Measurements from ENCODE around the gene SPTLC3.

SPTLC3 gene

GRCh38 chr20:12984863-12985262, 23.9 kb upstream of the SPTLC3 start:
- Histone ChIP-seq H3K36me3 (ENCODE audit: control insufficient read depth, insufficient read depth, low read length) (no peaks in the 10 kb centered on the region), H3K4me1 (ENCODE audit: control insufficient read depth, insufficient read depth, low read length) (no peaks in the 10 kb centered on the region), H3K27ac (ENCODE audit: low read length) (no peak overlapping the region), H3K9me3 (ENCODE audit: control insufficient read depth, insufficient read depth, low read length) (no peaks in the 10 kb centered on the region), H3K4me3 (ENCODE audit: low read length) (no peak overlapping the region), H3K27me3 (ENCODE audit: control insufficient read depth, insufficient read depth, low read length) (no peaks in the 10 kb centered on the region)
- no CpG with 5 or more reads among the region's 2 CpGs for WGBS (ENCODE audit: insufficient coverage, insufficient read length)
- DNase-seq (ENCODE audit: low read depth, low spot score): no peak

GRCh38 chr20:12987261-12987660, 21.5 kb upstream of the SPTLC3 start:
- no peak overlapping the region for H3K4me3 ChIP-seq (ENCODE audit: low read length)
- no peaks in the 10 kb centered on the region for H3K9me3 ChIP-seq (ENCODE audit: control insufficient read depth, insufficient read depth, low read length)
- DNase-seq (ENCODE audit: low read depth, low spot score): no peak
- H3K4me1 ChIP-seq (ENCODE audit: control insufficient read depth, insufficient read depth, low read length): no peaks in the 10 kb centered on the region
- no peaks in the 10 kb centered on the region for H3K36me3 ChIP-seq (ENCODE audit: control insufficient read depth, insufficient read depth, low read length)
- no peaks in the 10 kb centered on the region for H3K27me3 ChIP-seq (ENCODE audit: control insufficient read depth, insufficient read depth, low read length)
- no CpG with 5 or more reads among the region's 3 CpGs for WGBS (ENCODE audit: insufficient coverage, insufficient read length)
- no peak overlapping the region for H3K27ac ChIP-seq (ENCODE audit: low read length)

GRCh38 chr20:12989586-12990115, 19.1 kb upstream of the SPTLC3 start:
- Histone ChIP-seq H3K4me1 (ENCODE audit: control insufficient read depth, insufficient read depth, low read length) (no peaks in the 10 kb centered on the region), H3K9me3 (ENCODE audit: control insufficient read depth, insufficient read depth, low read length) (no peaks in the 10 kb centered on the region), H3K36me3 (ENCODE audit: control insufficient read depth, insufficient read depth, low read length) (no peaks in the 10 kb centered on the region), H3K27me3 (ENCODE audit: control insufficient read depth, insufficient read depth, low read length) (no peaks in the 10 kb centered on the region), H3K4me3 (ENCODE audit: low read length) (no peak overlapping the region), H3K27ac (ENCODE audit: low read length) (no peak overlapping the region)
- no peak for DNase-seq (ENCODE audit: low read depth, low spot score)
- WGBS (ENCODE audit: insufficient coverage, insufficient read length): no CpG with 5 or more reads among the region's 3 CpGs

- no peak for DNase-seq (ENCODE audit: low read depth, low spot score)
These were observed 11.6 kb upstream of the SPTLC3 start for GRCh38 chr20:12997128-12997655.

GRCh38 chr20:12998046-12998445, 10.7 kb upstream of the SPTLC3 start:
- WGBS (ENCODE audit: insufficient coverage, insufficient read length): no CpG with 5 or more reads among the region's 3 CpGs
- Histone ChIP-seq H3K4me1 (ENCODE audit: control insufficient read depth, insufficient read depth, low read length) (no peaks in the 10 kb centered on the region), H3K36me3 (ENCODE audit: control insufficient read depth, insufficient read depth, low read length) (no peaks in the 10 kb centered on the region), H3K27ac (ENCODE audit: low read length) (no peak overlapping the region), H3K27me3 (ENCODE audit: control insufficient read depth, insufficient read depth, low read length) (no peaks in the 10 kb centered on the region), H3K4me3 (ENCODE audit: low read length) (no peak overlapping the region), H3K9me3 (ENCODE audit: control insufficient read depth, insufficient read depth, low read length) (no peaks in the 10 kb centered on the region)
- no peak for DNase-seq (ENCODE audit: low read depth, low spot score)

More at GRCh38 chr20:12997128-12997655, 11.6 kb upstream of the SPTLC3 start:
- H3K9me3 ChIP-seq (ENCODE audit: control insufficient read depth, insufficient read depth, low read length): no peaks in the 10 kb centered on the region
- H3K4me1 ChIP-seq (ENCODE audit: control insufficient read depth, insufficient read depth, low read length): no peaks in the 10 kb centered on the region
- no peaks in the 10 kb centered on the region for H3K36me3 ChIP-seq (ENCODE audit: control insufficient read depth, insufficient read depth, low read length)
- H3K27ac ChIP-seq (ENCODE audit: low read length): no peak overlapping the region
- H3K27me3 ChIP-seq (ENCODE audit: control insufficient read depth, insufficient read depth, low read length): no peaks in the 10 kb centered on the region
- no CpG with 5 or more reads among the region's 2 CpGs for WGBS (ENCODE audit: insufficient coverage, insufficient read length)
- no peak overlapping the region for H3K4me3 ChIP-seq (ENCODE audit: low read length)

- no peak for DNase-seq (ENCODE audit: low read depth, low spot score)
- no peaks in the 10 kb centered on the region for H3K27me3 ChIP-seq (ENCODE audit: control insufficient read depth, insufficient read depth, low read length)
- no peaks in the 10 kb centered on the region for H3K9me3 ChIP-seq (ENCODE audit: control insufficient read depth, insufficient read depth, low read length)
- H3K27ac ChIP-seq (ENCODE audit: low read length): no peak overlapping the region
- no peaks in the 10 kb centered on the region for H3K4me1 ChIP-seq (ENCODE audit: control insufficient read depth, insufficient read depth, low read length)
- no peak overlapping the region for H3K4me3 ChIP-seq (ENCODE audit: low read length)
- WGBS (ENCODE audit: insufficient coverage, insufficient read length): 100% methylated on average over 1 of the region's 3 CpGs
- no peaks in the 10 kb centered on the region for H3K36me3 ChIP-seq (ENCODE audit: control insufficient read depth, insufficient read depth, low read length)
These were observed 9.6 kb upstream of the SPTLC3 start for GRCh38 chr20:12999201-12999600.

GRCh38 chr20:13002251-13002650, 6.5 kb upstream of the SPTLC3 start:
- H3K4me1 ChIP-seq (ENCODE audit: control insufficient read depth, insufficient read depth, low read length): no peaks in the 10 kb centered on the region
- no peak for DNase-seq (ENCODE audit: low read depth, low spot score)
- H3K27ac ChIP-seq (ENCODE audit: low read length): no peak overlapping the region
- H3K9me3 ChIP-seq (ENCODE audit: control insufficient read depth, insufficient read depth, low read length): no peaks in the 10 kb centered on the region
- no peak overlapping the region for H3K4me3 ChIP-seq (ENCODE audit: low read length)
- no peaks in the 10 kb centered on the region for H3K36me3 ChIP-seq (ENCODE audit: control insufficient read depth, insufficient read depth, low read length)
- WGBS (ENCODE audit: insufficient coverage, insufficient read length): no CpG with 5 or more reads among the region's 5 CpGs
- no peaks in the 10 kb centered on the region for H3K27me3 ChIP-seq (ENCODE audit: control insufficient read depth, insufficient read depth, low read length)

GRCh38 chr20:13006825-13007224, 1.9 kb upstream of the SPTLC3 start:
- H3K4me3 ChIP-seq (ENCODE audit: low read length): no peak overlapping the region
- no CpG with 5 or more reads among the region's 3 CpGs for WGBS (ENCODE audit: insufficient coverage, insufficient read length)

GRCh38 chr20:13007596-13007995, 1.2 kb upstream of the SPTLC3 start:
- H3K4me1 ChIP-seq (ENCODE audit: control insufficient read depth, insufficient read depth, low read length): no peaks in the 10 kb centered on the region

More at GRCh38 chr20:13006825-13007224, 1.9 kb upstream of the SPTLC3 start:
- H3K27ac ChIP-seq (ENCODE audit: low read length): no peak overlapping the region
- no peaks in the 10 kb centered on the region for H3K4me1 ChIP-seq (ENCODE audit: control insufficient read depth, insufficient read depth, low read length)
- no peaks in the 10 kb centered on the region for H3K36me3 ChIP-seq (ENCODE audit: control insufficient read depth, insufficient read depth, low read length)
- H3K9me3 ChIP-seq (ENCODE audit: control insufficient read depth, insufficient read depth, low read length): no peaks in the 10 kb centered on the region
- H3K27me3 ChIP-seq (ENCODE audit: control insufficient read depth, insufficient read depth, low read length): no peaks in the 10 kb centered on the region
- DNase-seq (ENCODE audit: low read depth, low spot score): no peak

GRCh38 chr20:13009682-13010406, 1.1 kb downstream of the SPTLC3 start:
- Histone ChIP-seq H3K9me3 (ENCODE audit: control insufficient read depth, insufficient read depth, low read length) (no peaks in the 10 kb centered on the region), H3K4me3 (ENCODE audit: low read length) (no peak overlapping the region; the same call in 1 of the 2 replicates), H3K36me3 (ENCODE audit: control insufficient read depth, insufficient read depth, low read length) (no peaks in the 10 kb centered on the region), H3K27ac (ENCODE audit: low read length) (no peak overlapping the region), H3K27me3 (ENCODE audit: control insufficient read depth, insufficient read depth, low read length) (no peaks in the 10 kb centered on the region), H3K4me1 (ENCODE audit: control insufficient read depth, insufficient read depth, low read length) (no peaks in the 10 kb centered on the region)
- WGBS (ENCODE audit: insufficient coverage, insufficient read length): no CpG with 5 or more reads among the region's 6 CpGs
- no peak for DNase-seq (ENCODE audit: low read depth, low spot score)

More at GRCh38 chr20:13007596-13007995, 1.2 kb upstream of the SPTLC3 start:
- Histone ChIP-seq H3K36me3 (ENCODE audit: control insufficient read depth, insufficient read depth, low read length) (no peaks in the 10 kb centered on the region), H3K27me3 (ENCODE audit: control insufficient read depth, insufficient read depth, low read length) (no peaks in the 10 kb centered on the region), H3K27ac (ENCODE audit: low read length) (no peak overlapping the region), H3K4me3 (ENCODE audit: low read length) (no peak overlapping the region), H3K9me3 (ENCODE audit: control insufficient read depth, insufficient read depth, low read length) (no peaks in the 10 kb centered on the region)
- DNase-seq (ENCODE audit: low read depth, low spot score): no peak
- no CpG with 5 or more reads among the region's 3 CpGs for WGBS (ENCODE audit: insufficient coverage, insufficient read length)

All from iPS DF 6.9 (cell line).